Measurements from ENCODE around the gene ST6GALNAC1. TPM values are rescaled to one million over a fixed set of nuclear protein-coding genes. Genes with fewer than 3 reads are reported as not detected.
A peak's percentile ranks its signal among the peaks of the same experiment; 100 is the strongest.

Gene ST6GALNAC1
- total and polyA plus RNA-seq, 2 of the 13 experiments (the other 11 are each of a cell fraction or from before 2014, with no cell fraction given): not detected

GRCh38 chr17:76599694-76600460 is 43.7 kb downstream of the ST6GALNAC1 start:
- H3K4me2 ChIP-seq (ENCODE audit: low read depth, low read length): peak overlapping the region; percentile 6
- TF ChIP-seq CBX1 (IDR thresholded peaks at IDR 0.05; ENCODE audit: low read depth) (no peak), ZNF136 (CRISPR knock-in tag; IDR thresholded peaks at IDR 0.05; ENCODE audit: low read depth) (no peak), ZSCAN29 (CRISPR knock-in tag; conservative IDR thresholded peaks at IDR 0.05) (no peak), CEBPB (IDR thresholded peaks at IDR 0.05; ENCODE audit: borderline replicate concordance, low read depth, low read length) (peak; percentile 51; the same call in 1 of the 2 replicates), ZNF839 (CRISPR knock-in tag; IDR thresholded peaks at IDR 0.05; ENCODE audit: borderline replicate concordance) (no peak), ZMYM2 (CRISPR knock-in tag; IDR thresholded peaks at IDR 0.05) (no peak), FOXC1 (CRISPR knock-in tag; IDR thresholded peaks at IDR 0.05; ENCODE audit: borderline replicate concordance) (no peak), ETV5 (CRISPR knock-in tag; IDR thresholded peaks at IDR 0.05; ENCODE audit: borderline replicate concordance) (peak; percentile 41; the same call in 1 of the 2 replicates), NR2F6 (IDR thresholded peaks at IDR 0.05) (0 out of 2 replicates have a peak, but pooled peaks have one; percentile 14), NR2F6 (CRISPR knock-in tag; IDR thresholded peaks at IDR 0.05) (no peak), ZNF605 (CRISPR knock-in tag; IDR thresholded peaks at IDR 0.05) (0 out of 2 replicates have a peak, but pooled peaks have one; percentile 7), ZFP62 (CRISPR knock-in tag; IDR thresholded peaks at IDR 0.05) (no peak), ZNF101 (CRISPR knock-in tag; IDR thresholded peaks at IDR 0.05; ENCODE audit: borderline replicate concordance, low read depth) (no peak), GABPA (IDR thresholded peaks at IDR 0.05; ENCODE audit: low read depth, low read length) (no peak), GABPA (CRISPR knock-in tag; IDR thresholded peaks at IDR 0.05; ENCODE audit: low read depth) (peak; percentile 37; the same call in 1 of the 2 replicates), ZNF598 (CRISPR knock-in tag; IDR thresholded peaks at IDR 0.05; ENCODE audit: borderline replicate concordance) (no peak), ZSCAN30 (CRISPR knock-in tag; IDR thresholded peaks at IDR 0.05) (no peak)
- TF ChIP-seq, protein P1, sequence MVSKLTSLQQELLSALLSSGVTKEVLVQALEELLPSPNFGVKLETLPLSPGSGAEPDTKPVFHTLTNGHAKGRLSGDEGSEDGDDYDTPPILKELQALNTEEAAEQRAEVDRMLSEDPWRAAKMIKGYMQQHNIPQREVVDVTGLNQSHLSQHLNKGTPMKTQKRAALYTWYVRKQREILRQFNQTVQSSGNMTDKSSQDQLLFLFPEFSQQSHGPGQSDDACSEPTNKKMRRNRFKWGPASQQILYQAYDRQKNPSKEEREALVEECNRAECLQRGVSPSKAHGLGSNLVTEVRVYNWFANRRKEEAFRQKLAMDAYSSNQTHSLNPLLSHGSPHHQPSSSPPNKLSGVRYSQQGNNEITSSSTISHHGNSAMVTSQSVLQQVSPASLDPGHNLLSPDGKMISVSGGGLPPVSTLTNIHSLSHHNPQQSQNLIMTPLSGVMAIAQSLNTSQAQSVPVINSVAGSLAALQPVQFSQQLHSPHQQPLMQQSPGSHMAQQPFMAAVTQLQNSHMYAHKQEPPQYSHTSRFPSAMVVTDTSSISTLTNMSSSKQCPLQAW (CRISPR knock-in tag; IDR thresholded peaks at IDR 0.05): peak; percentile 9; the same call in 1 of the 2 replicates
- TF ChIP-seq, protein P2, sequence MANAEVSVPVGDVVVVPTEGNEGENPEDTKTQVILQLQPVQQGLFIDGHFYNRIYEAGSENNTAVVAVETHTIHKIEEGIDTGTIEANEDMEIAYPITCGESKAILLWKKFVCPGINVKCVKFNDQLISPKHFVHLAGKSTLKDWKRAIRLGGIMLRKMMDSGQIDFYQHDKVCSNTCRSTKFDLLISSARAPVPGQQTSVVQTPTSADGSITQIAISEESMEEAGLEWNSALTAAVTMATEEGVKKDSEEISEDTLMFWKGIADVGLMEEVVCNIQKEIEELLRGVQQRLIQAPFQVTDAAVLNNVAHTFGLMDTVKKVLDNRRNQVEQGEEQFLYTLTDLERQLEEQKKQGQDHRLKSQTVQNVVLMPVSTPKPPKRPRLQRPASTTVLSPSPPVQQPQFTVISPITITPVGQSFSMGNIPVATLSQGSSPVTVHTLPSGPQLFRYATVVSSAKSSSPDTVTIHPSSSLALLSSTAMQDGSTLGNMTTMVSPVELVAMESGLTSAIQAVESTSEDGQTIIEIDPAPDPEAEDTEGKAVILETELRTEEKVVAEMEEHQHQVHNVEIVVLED (CRISPR knock-in tag; IDR thresholded peaks at IDR 0.05; ENCODE audit: borderline replicate concordance): no peak

More at GRCh38 chr17:76599694-76600460, 43.7 kb downstream of the ST6GALNAC1 start:
- intact Hi-C loops (cut with micrococcal nuclease; ENCODE audit: unreplicated experiment) (no loop called here), in situ Hi-C loops (cut with HindIII; ENCODE audit: extremely low pct_ligation_motif_present, low pct_unique_long_range_greater_than_20kb) (no loop called here)
- Histone ChIP-seq H3K27me3 (ENCODE audit: control insufficient read depth in 1 of 2, insufficient read depth in 2 of 2, low read length in 2 of 2) (no peaks in the 10 kb centered on the region), H2AFZ (ENCODE audit: low read length) (no peak overlapping the region), H3K79me2 (ENCODE audit: insufficient read depth, low read length) (no peaks in the 10 kb centered on the region), H3K4me3 (replicated peaks in 1 of 3; ENCODE audit: insufficient read depth in 1 of 3, low read depth in 2 of 3, low read length in 3 of 3) (no peak overlapping the region), H3K9ac (ENCODE audit: insufficient read depth, low read depth, low read length) (no peak overlapping the region), H3K27ac (ENCODE audit: extremely low read length, insufficient read depth, low read length) (no peak overlapping the region), H3K9me3 (ENCODE audit: low read length) (no peaks in the 10 kb centered on the region), H4K20me1 (ENCODE audit: insufficient read depth, low read length) (no peaks in the 10 kb centered on the region), H3K36me3 (replicated peaks in 1 of 2; ENCODE audit: control insufficient read depth in 1 of 2, insufficient read depth in 2 of 2, low read length in 2 of 2) (no peaks in the 10 kb centered on the region), H3K4me1 (ENCODE audit: insufficient read depth, low read length) (peaks cover 73% of the 10 kb centered on the region)
- FAIRE-seq (no peak), ATAC-seq (no peak), DNase-seq (ENCODE audit: low spot score) (no peak)
- 58% methylated on average over 17 of the region's 17 CpGs for WGBS (ENCODE audit: low lambda C conversion rate)
- ChIA-PET CTCF (ENCODE audit: low intra/inter-chr PET ratio, low total read pairs) (no interaction called here), POLR2A (interaction anchor here (3.2 to 6.3 kb wide), 2 partner anchors 13 to 33 kb away, joined by 14 to 39 read pairs; no protein-coding TSS in a partner anchor)
- no TSS peak for BruUV-seq (replicated peaks)

All from HepG2 (cell line).